ENCODE data around the gene LRRC4. TPM values are rescaled to one million over a fixed set of nuclear protein-coding genes. Genes with fewer than 3 reads are reported as not detected.
A peak's percentile ranks its signal among the peaks of the same experiment; 100 is the strongest.

LRRC4 gene
- total and polyA plus RNA-seq, 2 donors (not counting 1 experiment from before 2014, with no cell fraction given): 0.20 to 0.33 TPM

DNA sequence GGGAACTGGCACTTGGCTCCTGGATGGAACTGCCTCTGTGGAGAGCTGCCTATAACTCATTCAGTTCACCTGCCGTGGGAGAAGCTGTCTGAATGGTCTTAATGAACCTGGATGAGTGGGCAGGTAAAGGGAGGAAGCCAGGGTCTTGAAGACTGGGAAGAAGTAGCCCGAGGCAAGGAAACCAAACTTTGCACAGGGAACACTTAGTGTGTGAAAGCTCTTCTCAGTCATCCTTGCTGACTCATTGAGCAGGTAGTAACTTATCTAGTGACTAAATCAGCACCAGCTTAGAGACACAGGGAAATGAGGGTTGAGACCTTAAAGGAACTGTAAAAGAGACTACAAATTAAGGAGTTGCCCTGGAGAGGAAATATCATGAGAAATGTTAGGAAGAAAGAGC is 9.9 kb downstream of the LRRC4 start:
- no peaks in the 10 kb centered on the region for H3K36me3 ChIP-seq (ENCODE audit: control insufficient read depth, insufficient read depth, low read length)
- no peaks in the 10 kb centered on the region for H4K20me1 ChIP-seq (ENCODE audit: control insufficient read depth, extremely low read depth, insufficient read depth, low read length)
- H3K9me3 ChIP-seq (ENCODE audit: control insufficient read depth, insufficient read depth, low read depth, low read length): no peaks in the 10 kb centered on the region
- H3K27me3 ChIP-seq (ENCODE audit: control insufficient read depth, insufficient read depth, low read length): no peaks in the 10 kb centered on the region
- peaks cover 6% of the 10 kb centered on the region for H3K4me1 ChIP-seq (ENCODE audit: control insufficient read depth, extremely low read depth, insufficient read depth, low read length)
- H3K79me2 ChIP-seq (ENCODE audit: control insufficient read depth, insufficient read depth, low read length): no peaks in the 10 kb centered on the region
- no peak overlapping the region for H3K4me3 ChIP-seq (replicated peaks in 1 of 4; ENCODE audit: control extremely low read depth in 1 of 4, insufficient read depth in 1 of 4, low read depth in 3 of 4, low read length in 4 of 4)
- H3K27ac ChIP-seq (ENCODE audit: insufficient read depth, low read length): no peak overlapping the region
- DNase-seq (ENCODE audit: low read depth in 2 of 2): peak in 1 of 2 donors; percentile 41
- no peak for TF ChIP-seq EZH2 (IDR thresholded peaks at IDR 0.05; ENCODE audit: low read length, missing control alignments)
- TF ChIP-seq, protein P1, sequence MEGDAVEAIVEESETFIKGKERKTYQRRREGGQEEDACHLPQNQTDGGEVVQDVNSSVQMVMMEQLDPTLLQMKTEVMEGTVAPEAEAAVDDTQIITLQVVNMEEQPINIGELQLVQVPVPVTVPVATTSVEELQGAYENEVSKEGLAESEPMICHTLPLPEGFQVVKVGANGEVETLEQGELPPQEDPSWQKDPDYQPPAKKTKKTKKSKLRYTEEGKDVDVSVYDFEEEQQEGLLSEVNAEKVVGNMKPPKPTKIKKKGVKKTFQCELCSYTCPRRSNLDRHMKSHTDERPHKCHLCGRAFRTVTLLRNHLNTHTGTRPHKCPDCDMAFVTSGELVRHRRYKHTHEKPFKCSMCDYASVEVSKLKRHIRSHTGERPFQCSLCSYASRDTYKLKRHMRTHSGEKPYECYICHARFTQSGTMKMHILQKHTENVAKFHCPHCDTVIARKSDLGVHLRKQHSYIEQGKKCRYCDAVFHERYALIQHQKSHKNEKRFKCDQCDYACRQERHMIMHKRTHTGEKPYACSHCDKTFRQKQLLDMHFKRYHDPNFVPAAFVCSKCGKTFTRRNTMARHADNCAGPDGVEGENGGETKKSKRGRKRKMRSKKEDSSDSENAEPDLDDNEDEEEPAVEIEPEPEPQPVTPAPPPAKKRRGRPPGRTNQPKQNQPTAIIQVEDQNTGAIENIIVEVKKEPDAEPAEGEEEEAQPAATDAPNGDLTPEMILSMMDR (conservative IDR thresholded peaks at IDR 0.05 in 1 of 2, IDR thresholded peaks at IDR 0.05 in 1 of 2; ENCODE audit: low read depth in 1 of 2, low read length in 2 of 2): no peak
- H3K4me2 ChIP-seq (ENCODE audit: extremely low read depth, insufficient read depth, low read length): no peak overlapping the region
- H2AFZ ChIP-seq (ENCODE audit: low read length): no peak overlapping the region
- no peak overlapping the region for H3K9ac ChIP-seq (ENCODE audit: insufficient read depth, low read length)

DNA sequence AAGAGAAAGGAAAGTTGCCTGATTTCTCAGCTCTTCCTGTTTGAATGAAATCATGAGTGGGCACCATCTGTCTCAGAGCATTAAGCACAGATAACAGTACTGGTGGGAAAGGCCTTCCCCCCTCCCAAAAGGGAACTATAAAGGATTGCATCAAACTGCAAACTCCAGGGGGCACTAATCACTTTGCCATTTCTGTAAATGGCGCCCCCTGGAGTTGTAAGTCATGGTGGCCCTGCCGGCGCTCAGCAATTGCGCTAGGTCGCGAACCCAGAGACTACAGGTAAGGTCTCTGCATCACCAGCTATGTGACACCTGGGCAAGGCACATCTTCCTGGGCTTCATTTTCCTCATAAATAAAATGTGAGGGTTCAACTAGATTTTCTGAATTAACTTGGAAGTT is 11.1 kb downstream of the LRRC4 start:
- Histone ChIP-seq H3K4me1 (ENCODE audit: control insufficient read depth, extremely low read depth, insufficient read depth, low read length) (peaks cover 6% of the 10 kb centered on the region), H2AFZ (ENCODE audit: low read length) (no peak overlapping the region), H3K9me3 (ENCODE audit: control insufficient read depth, insufficient read depth, low read depth, low read length) (no peaks in the 10 kb centered on the region), H3K27me3 (ENCODE audit: control insufficient read depth, insufficient read depth, low read length) (no peaks in the 10 kb centered on the region), H3K9ac (ENCODE audit: insufficient read depth, low read length) (no peak overlapping the region), H3K4me3 (replicated peaks in 1 of 4; ENCODE audit: control extremely low read depth in 1 of 4, insufficient read depth in 1 of 4, low read depth in 3 of 4, low read length in 4 of 4) (no peak overlapping the region), H3K4me2 (ENCODE audit: extremely low read depth, insufficient read depth, low read length) (no peak overlapping the region), H4K20me1 (ENCODE audit: control insufficient read depth, extremely low read depth, insufficient read depth, low read length) (no peaks in the 10 kb centered on the region), H3K79me2 (ENCODE audit: control insufficient read depth, insufficient read depth, low read length) (no peaks in the 10 kb centered on the region), H3K27ac (ENCODE audit: insufficient read depth, low read length) (no peak overlapping the region), H3K36me3 (ENCODE audit: control insufficient read depth, insufficient read depth, low read length) (no peaks in the 10 kb centered on the region)
- DNase-seq (ENCODE audit: low read depth in 2 of 2): no peak
- TF ChIP-seq EZH2 (IDR thresholded peaks at IDR 0.05; ENCODE audit: low read length, missing control alignments): no peak
- TF ChIP-seq, protein P1 (conservative IDR thresholded peaks at IDR 0.05 in 1 of 2, IDR thresholded peaks at IDR 0.05 in 1 of 2; ENCODE audit: low read depth in 1 of 2, low read length in 2 of 2): peak in 1 of 2 donors; percentile 9

DNA sequence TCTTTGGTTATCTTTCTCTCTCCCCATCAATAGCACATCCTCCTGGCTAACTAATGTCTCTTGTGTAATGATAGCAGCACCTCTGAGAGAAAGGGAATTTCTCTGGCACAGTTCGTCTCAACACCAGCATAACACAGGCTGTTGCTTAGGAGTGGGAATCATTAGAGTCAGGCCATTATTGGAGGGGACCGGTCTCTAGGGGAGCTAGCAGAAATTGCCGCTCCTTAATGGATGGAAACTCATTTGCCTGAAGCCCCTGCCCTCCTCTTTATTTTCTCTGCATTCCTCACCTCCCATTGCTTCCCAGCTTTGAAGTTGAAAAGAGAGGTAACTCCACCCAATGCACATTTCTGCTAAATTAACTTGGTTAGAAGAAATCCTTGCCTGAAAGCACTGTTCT is 11.9 kb downstream of the LRRC4 start:
- H3K4me1 ChIP-seq (ENCODE audit: control insufficient read depth, extremely low read depth, insufficient read depth, low read length): peaks cover 6% of the 10 kb centered on the region
- H3K9me3 ChIP-seq (ENCODE audit: control insufficient read depth, insufficient read depth, low read depth, low read length): no peaks in the 10 kb centered on the region
- no peaks in the 10 kb centered on the region for H3K79me2 ChIP-seq (ENCODE audit: control insufficient read depth, insufficient read depth, low read length)
- H4K20me1 ChIP-seq (ENCODE audit: control insufficient read depth, extremely low read depth, insufficient read depth, low read length): no peaks in the 10 kb centered on the region
- no peak for DNase-seq (ENCODE audit: low read depth in 2 of 2)
- H3K4me2 ChIP-seq (ENCODE audit: extremely low read depth, insufficient read depth, low read length): no peak overlapping the region
- H2AFZ ChIP-seq (ENCODE audit: low read length): no peak overlapping the region
- TF ChIP-seq, protein P1 (conservative IDR thresholded peaks at IDR 0.05 in 1 of 2, IDR thresholded peaks at IDR 0.05 in 1 of 2; ENCODE audit: low read depth in 1 of 2, low read length in 2 of 2): no peak
- no peak for TF ChIP-seq EZH2 (IDR thresholded peaks at IDR 0.05; ENCODE audit: low read length, missing control alignments)
- no peaks in the 10 kb centered on the region for H3K36me3 ChIP-seq (ENCODE audit: control insufficient read depth, insufficient read depth, low read length)
- H3K27me3 ChIP-seq (ENCODE audit: control insufficient read depth, insufficient read depth, low read length): no peaks in the 10 kb centered on the region
- no peak overlapping the region for H3K4me3 ChIP-seq (replicated peaks in 1 of 4; ENCODE audit: control extremely low read depth in 1 of 4, insufficient read depth in 1 of 4, low read depth in 3 of 4, low read length in 4 of 4)
- no peak overlapping the region for H3K27ac ChIP-seq (ENCODE audit: insufficient read depth, low read length)
- no peak overlapping the region for H3K9ac ChIP-seq (ENCODE audit: insufficient read depth, low read length)

All from fibroblast of lung (primary cell).